ENCODE data around the gene TFF3.

Gene TFF3

DNA sequence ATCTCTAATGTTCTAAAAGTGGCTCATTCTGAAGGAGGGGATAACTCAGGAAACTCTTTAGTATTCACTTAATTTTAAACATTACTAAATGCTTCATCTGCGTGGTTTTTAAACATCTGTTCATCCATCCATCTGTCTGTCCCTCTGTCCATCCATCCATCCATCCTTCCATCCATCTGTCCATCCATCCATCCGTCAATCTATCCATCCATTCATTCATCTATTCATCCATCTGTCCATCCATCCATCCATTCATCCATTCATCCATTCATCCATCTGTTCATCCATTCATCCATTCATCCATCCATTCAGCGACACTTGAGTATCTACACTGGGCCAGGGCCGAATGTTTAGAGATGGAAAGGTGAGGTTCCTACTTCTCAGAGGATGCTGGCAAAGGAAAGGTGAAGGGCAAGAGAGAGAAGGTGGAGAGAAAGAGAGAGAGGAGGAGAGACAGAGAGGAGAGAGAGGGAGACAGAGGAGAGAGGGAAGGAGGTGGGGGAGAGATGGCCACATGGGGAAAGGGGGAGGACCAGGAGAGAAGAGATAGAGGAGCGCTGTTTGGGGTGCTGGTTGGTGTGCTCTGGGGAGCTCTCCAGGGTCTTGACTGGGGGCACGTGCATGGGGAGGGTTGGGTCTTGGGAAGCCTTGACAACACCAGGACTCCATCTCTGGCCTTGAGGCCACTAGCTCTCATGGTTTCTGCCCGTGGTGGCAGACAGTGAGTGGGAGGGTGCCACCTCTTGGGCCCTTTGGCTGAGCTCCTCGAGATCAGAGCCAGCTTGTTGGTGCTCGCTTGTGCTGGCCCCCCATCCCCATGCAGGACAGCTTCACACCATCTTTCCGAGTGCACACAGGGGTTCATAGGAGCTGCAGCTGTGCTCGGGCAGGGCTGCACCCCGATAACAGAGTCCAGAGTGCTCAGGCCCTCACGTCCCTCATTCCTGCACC is 50.7 kb downstream of the TFF3 start:
- no peak for DNase-seq

DNA sequence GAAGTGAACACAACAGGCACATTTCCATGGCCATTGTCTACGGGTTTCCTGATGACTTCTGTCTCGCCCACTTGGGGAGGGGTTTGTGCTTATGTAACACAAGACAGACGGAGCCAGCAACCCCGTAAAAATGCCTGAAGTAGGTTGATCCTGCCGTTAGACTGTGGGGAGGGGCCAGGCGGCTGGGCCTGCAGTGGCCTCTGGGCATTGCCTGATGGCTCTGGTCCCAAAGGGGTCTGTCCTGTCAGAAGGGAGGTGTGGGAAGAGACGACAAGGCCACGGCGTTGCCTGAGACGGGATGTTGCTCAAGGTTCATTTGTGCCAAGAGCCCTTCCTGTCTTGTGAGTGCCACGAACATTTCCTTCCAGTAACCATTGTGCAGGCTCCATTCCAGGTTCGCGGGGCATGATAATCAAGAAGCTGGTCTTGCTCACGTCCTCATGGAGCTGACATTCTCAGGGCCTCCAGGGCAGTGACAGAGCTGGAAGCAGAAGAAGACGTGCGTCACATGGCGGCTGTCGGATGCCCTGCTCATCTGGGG is 51.5 kb downstream of the TFF3 start:
- DNase-seq: no peak

DNA sequence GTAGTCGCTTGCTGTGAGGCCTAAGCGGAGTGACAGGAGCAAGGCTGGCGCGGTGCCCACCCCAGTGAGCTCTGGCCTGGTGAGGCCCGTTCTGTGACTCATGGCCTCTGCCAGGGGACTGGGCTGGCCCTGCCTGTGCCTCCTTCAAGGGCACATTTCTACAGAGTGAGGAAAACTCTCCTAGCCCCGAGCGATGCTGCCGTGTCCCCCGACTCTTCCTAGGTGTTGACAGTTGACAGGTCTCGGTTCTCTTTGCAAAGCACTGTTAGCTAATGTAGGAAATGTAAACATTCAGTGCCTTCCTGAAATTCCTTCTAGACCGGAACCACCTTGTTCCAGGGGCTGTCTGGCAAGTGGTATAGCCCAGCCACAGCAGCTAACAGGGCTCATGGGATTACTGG is 52.4 kb downstream of the TFF3 start:
- DNase-seq: no peak

DNA sequence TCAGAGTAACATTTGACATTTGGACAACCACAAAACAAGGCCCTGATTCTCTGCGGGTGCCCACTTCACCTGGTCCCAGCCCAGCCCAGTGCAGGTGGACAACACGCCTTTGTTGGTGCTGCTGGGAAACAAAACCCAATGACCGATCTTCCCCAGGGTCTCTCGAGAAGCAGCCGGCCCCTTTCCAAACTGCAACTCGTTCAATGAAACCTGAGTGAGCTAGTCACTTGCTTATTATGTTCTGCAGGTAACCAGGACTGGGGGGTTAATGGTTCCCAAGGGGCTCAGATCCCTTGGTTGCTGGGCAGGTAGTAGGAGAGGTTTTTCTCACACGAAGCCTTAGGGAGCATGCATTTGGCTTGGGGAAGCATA is 53.4 kb downstream of the TFF3 start:
- no peak for DNase-seq

Measured in stimulated activated CD4-positive, alpha-beta T cell treated with anti-CD3 and anti-CD28 coated beads, Interleukin-4, amount 100 ng/mL, for 24 hours (primary cell).